ENCODE results near the gene DRGX.

DNA sequence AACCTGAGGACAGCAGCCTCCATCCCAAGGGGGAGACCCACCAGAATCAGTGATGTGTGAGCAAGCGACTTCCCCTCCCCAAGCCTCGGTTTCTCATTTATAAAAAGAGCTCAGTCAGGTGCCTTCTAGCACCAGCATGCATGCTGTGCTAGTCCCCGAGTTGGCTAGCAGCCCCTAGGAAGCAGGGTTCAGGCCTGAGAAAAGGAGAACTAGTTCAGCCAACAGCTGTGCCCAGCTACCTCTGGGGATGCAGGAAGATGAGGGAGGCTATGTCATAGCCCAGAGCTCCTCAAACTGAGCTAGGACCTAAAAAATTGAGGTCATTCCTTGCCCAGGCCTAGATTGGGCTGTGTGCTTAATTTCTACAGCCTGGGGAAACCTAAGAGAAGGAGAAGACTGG lies 13.7 kb downstream of the DRGX start:
- TF ChIP-seq BRCA1 (IDR thresholded peaks at IDR 0.05; ENCODE audit: low read depth, low read length), result no peak
- TF ChIP-seq, protein P1, sequence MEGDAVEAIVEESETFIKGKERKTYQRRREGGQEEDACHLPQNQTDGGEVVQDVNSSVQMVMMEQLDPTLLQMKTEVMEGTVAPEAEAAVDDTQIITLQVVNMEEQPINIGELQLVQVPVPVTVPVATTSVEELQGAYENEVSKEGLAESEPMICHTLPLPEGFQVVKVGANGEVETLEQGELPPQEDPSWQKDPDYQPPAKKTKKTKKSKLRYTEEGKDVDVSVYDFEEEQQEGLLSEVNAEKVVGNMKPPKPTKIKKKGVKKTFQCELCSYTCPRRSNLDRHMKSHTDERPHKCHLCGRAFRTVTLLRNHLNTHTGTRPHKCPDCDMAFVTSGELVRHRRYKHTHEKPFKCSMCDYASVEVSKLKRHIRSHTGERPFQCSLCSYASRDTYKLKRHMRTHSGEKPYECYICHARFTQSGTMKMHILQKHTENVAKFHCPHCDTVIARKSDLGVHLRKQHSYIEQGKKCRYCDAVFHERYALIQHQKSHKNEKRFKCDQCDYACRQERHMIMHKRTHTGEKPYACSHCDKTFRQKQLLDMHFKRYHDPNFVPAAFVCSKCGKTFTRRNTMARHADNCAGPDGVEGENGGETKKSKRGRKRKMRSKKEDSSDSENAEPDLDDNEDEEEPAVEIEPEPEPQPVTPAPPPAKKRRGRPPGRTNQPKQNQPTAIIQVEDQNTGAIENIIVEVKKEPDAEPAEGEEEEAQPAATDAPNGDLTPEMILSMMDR (IDR thresholded peaks at IDR 0.05 in 2 of 3, conservative IDR thresholded peaks at IDR 0.05 in 1 of 3; ENCODE audit: control insufficient read depth in 2 of 3, extremely low read depth in 1 of 3, insufficient read depth in 1 of 3, low read depth in 3 of 3, low read length in 3 of 3), result no peak
- TF ChIP-seq GATAD2B (conservative IDR thresholded peaks at IDR 0.05; ENCODE audit: low read depth), result no peak

Data from GM12878 (cell line).